K562 (cell line): ENCODE measurements around the gene OLFML2A. TPM values are rescaled to one million over a fixed set of nuclear protein-coding genes. Genes with fewer than 3 reads are reported as not detected.

Source experiments
- EHMT2 ChIP-seq: fragments of 450-650 bp; IDR thresholded peaks from 2 replicates; pipeline ENCODE4 v1.6.1; 2018; ENCODE audit warnings: antibody characterized with exemption
- MAFF ChIP-seq: IDR thresholded peaks from 2 replicates; pipeline ENCODE4 v1.6.1; 2012; ENCODE audit warnings: low read length, improper control_type of control experiment
- RREB1 ChIP-seq: fragments of 250-450 bp; sonication (Bioruptor Pico); IDR thresholded peaks from 2 replicates; pipeline ENCODE4 v1.4.0; 2020
- SOX6 ChIP-seq: fragments of 450-650 bp; IDR thresholded peaks from 2 replicates; pipeline ENCODE4 v1.6.1; 2014; ENCODE audit warnings: mild to moderate bottlenecking
- XRCC5 ChIP-seq: fragments of 200-400 bp; formaldehyde crosslinking; IDR thresholded peaks from 2 replicates; pipeline ENCODE4 v1.6.1; 2017; ENCODE audit warnings: low read depth, mild to moderate bottlenecking, low read length
- ZNF707 ChIP-seq: fragments of 250-450 bp; sonication (Bioruptor Pico); conservative IDR thresholded peaks from 2 replicates; pipeline ENCODE4 v1.8.0; 2022; ENCODE audit warnings: inconsistent platforms, mild to moderate bottlenecking, moderate library complexity
- polyA plus RNA-seq, 8 experiments: library from polyadenylated mRNA; depleted of rRNA in 4 of 8; stranded (reverse) in 5 of 8; unstranded in 3 of 8; fragments of >200 nt; fragmentation: Nextera tagmentation in 2 of 8; fragmentation: Illumina TruSeq in 1 of 8; extraction: Ambion mirVana in 2 of 8; extraction: Trizol in 1 of 8; gene quantifications; 2 replicates each; pipeline versions ENCODE4 v1.2.1 to v1.2.3, GENCODE V29; 2011 to 2014; ENCODE audit warnings: inconsistent platforms in 1 of 8, missing spikeins in 1 of 8
- total RNA-seq, 7 experiments: library from RNA; depleted of rRNA in 6 of 7; stranded (reverse); fragments of >200 nt in 6 of 7; fragmentation: Illumina TruSeq in 2 of 7; extraction: Trizol in 2 of 7; gene quantifications; 2 replicates each; pipeline versions ENCODE4 v1.2.1 to v1.2.3, GENCODE V29; 2011 to 2021; ENCODE audit warnings: low replicate concordance in 1 of 7

The OLFML2A gene
- total and polyA plus RNA-seq, 9 of the 15 experiments (the other 6 are each of a cell fraction or from before 2014, with no cell fraction given) = 0.16 TPM; not detected in 8

DNA sequence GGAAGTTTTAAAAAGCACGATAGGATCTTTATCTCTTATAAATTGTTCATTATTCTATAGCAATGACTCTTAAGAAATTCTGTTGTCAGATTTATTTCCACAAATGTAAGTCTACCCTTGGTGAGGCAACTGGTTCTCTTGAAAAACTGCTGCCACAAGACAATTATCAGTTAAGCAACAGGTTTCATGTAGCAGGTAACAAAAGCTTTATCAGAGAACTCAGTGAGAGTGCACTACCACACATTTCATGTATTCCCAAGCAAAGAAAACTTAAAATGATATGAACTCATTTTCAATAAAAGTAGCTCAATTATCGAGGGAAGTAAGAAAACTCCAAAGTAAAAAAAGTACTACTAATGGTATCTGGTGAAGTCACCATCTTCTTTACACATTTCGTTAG, 15.2 kb upstream of the OLFML2A start (continued):
- TF ChIP-seq RREB1 (CRISPR knock-in tag) = no peak
- TF ChIP-seq EHMT2 = no peak
- no peak for TF ChIP-seq XRCC5
- no peak for TF ChIP-seq ZNF707 (CRISPR knock-in tag)
- peak; percentile 16; the same call in 1 of the 2 replicates for TF ChIP-seq SOX6
- no peak for TF ChIP-seq MAFF
